BLaER1 treated with 17β-estradiol and CSF1 and Interleukin-3, amounts not matched to agents 10 nM and 100 nM (cell line): ENCODE results near the gene MAGEB1.
A peak's percentile ranks its signal among the peaks of the same experiment; 100 is the strongest.

ENCODE experiments used
- H3K27ac ChIP-seq, 11 experiments: shearing (Covaris generic); formaldehyde crosslinking; 2 replicates each; pipeline ENCODE4 v1.8.1; 2022
- H3K27me3 ChIP-seq, 11 experiments: shearing (Covaris generic); formaldehyde crosslinking; 2 replicates each; pipeline ENCODE4 v1.8.1; 2022
- H3K36me3 ChIP-seq, 11 experiments: shearing (Covaris generic); formaldehyde crosslinking; 2 replicates each; pipeline ENCODE4 v1.8.1; 2022
- H3K4me1 ChIP-seq, 10 experiments: shearing (Covaris generic); formaldehyde crosslinking; 2 replicates each; pipeline ENCODE4 v1.8.1; 2022
- H3K4me2 ChIP-seq, 11 experiments: shearing (Covaris generic); formaldehyde crosslinking; 2 replicates each; pipeline ENCODE4 v1.8.1; 2022
- H3K4me3 ChIP-seq, 10 experiments: shearing (Covaris generic); formaldehyde crosslinking; 2 replicates each; pipeline ENCODE4 v1.8.1; 2022
- H3K9ac ChIP-seq, 11 experiments: shearing (Covaris generic); formaldehyde crosslinking; 2 replicates each; pipeline ENCODE4 v1.8.1; 2022
- H3K9me3 ChIP-seq, 11 experiments: shearing (Covaris generic); formaldehyde crosslinking; replicated peaks in 1 of 11; 2 replicates each; pipeline ENCODE4 v1.8.1; 2022
- H4K20me1 ChIP-seq, 11 experiments: shearing (Covaris generic); formaldehyde crosslinking; 2 replicates each; pipeline ENCODE4 v1.8.1; 2022
- Cebpa-rat ChIP-seq, 11 experiments: shearing (Covaris generic); IDR thresholded peaks; 2 replicates each; pipeline ENCODE4 v1.8.1; 2022

The MAGEB1 gene

GRCh38 chrX:30241724-30242415 lies 5.1 kb upstream of the MAGEB1 start, which contains the start of gene MAGEB4:
TSS of gene MAGEB4 (plus strand) at chrX:30242000. CDS start at chrX:30242136, 136 bp downstream.
- Histone ChIP-seq H3K4me3 (no peak within 1 kb of the TSS), H3K9ac (no peak within 1 kb of the TSS), H3K4me1 (no peaks in the 10 kb centered on the region), H4K20me1 (no peaks in the 10 kb centered on the region), H3K27me3 (no peaks in the 10 kb centered on the region), H3K27ac (no peak within 1 kb of the TSS), H3K4me2 (no peak within 1 kb of the TSS), H3K36me3 (no peaks in the 10 kb centered on the region), H3K9me3 (peaks cover 0 to 4% (median 3%) of the 10 kb centered on the region in 11 experiments; a peak in 11 of 22 replicates)
- TF ChIP-seq Cebpa-rat (IDR thresholded peaks at IDR 0.05) = 0 out of 22 replicates have a peak, but pooled peaks of 1 of the 11 experiments have one; percentile 17

DNA sequence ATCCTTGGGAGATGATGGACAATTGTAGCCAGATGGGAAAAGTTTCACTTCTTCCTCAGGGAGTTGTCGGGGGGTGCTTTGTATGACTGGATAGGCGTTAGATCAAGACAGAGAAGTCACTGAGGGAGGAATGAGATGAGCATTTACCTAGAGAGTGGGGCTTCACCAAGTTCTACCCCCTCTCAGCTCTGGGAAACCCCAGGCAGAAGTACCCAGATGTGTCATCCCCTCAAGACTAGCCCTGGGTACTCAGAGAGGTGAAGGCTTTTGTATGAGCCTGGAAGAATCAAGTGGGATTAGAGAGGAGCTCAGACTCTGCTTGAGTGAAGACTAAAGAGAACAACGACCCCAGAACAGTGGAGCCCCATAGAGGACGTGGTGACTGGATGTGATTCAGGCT lies 1.9 kb downstream of the MAGEB1 start:
- Histone ChIP-seq H3K9ac (no peak overlapping the region), H3K4me1 (no peaks in the 10 kb centered on the region), H3K9me3 (peaks cover 0 to 15% (median 10%) of the 10 kb centered on the region in 11 experiments; a peak in 14 of 22 replicates), H4K20me1 (no peaks in the 10 kb centered on the region), H3K36me3 (no peaks in the 10 kb centered on the region), H3K27me3 (no peaks in the 10 kb centered on the region), H3K27ac (no peak overlapping the region), H3K4me2 (no peak overlapping the region), H3K4me3 (no peak overlapping the region)
- TF ChIP-seq Cebpa-rat (IDR thresholded peaks at IDR 0.05) = no peak

- Histone ChIP-seq H4K20me1 (no peaks in the 10 kb centered on the region), H3K9ac (no peak overlapping the region), H3K4me2 (no peak overlapping the region), H3K4me1 (no peaks in the 10 kb centered on the region), H3K36me3 (no peaks in the 10 kb centered on the region), H3K27me3 (no peaks in the 10 kb centered on the region), H3K27ac (no peak overlapping the region), H3K9me3 (peaks cover 0 to 24% (median 20%) of the 10 kb centered on the region in 11 experiments; a peak in 16 of 22 replicates), H3K4me3 (no peak overlapping the region)
- no peak for TF ChIP-seq Cebpa-rat (IDR thresholded peaks at IDR 0.05)
These were observed 6.3 kb downstream of the MAGEB1 start for GRCh38 chrX:30253257-30253656.

DNA sequence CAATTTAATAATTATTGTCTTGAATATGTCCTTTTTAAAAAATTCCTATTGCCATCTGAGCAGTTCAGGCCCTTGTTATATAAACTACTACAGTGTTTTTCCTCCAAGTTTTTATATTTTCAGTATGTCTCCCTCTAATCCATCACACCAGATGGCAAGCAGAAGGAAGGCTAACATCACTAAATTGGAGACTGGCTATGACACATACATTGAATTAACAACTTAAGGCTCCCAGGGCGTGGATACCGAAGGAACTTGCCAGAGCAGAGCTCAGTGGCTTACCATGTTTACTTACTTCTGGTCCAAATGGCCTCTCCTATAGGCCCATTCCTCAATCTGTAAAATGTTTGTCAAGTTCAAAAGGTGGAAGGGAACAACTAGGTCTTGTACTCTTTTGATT lies 13.0 kb downstream of the MAGEB1 start:
- Histone ChIP-seq H4K20me1 (no peaks in the 10 kb centered on the region), H3K9me3 (peaks cover 0 to 21% (median 16%) of the 10 kb centered on the region in 11 experiments; a peak in 16 of 22 replicates), H3K36me3 (no peaks in the 10 kb centered on the region), H3K4me1 (no peaks in the 10 kb centered on the region), H3K4me3 (no peak overlapping the region), H3K9ac (no peak overlapping the region), H3K4me2 (no peak overlapping the region), H3K27ac (no peak overlapping the region), H3K27me3 (no peaks in the 10 kb centered on the region)
- TF ChIP-seq Cebpa-rat (IDR thresholded peaks at IDR 0.05) = no peak

- Histone ChIP-seq H3K4me1 (no peaks in the 10 kb centered on the region), H3K36me3 (no peaks in the 10 kb centered on the region), H4K20me1 (no peaks in the 10 kb centered on the region), H3K27me3 (no peaks in the 10 kb centered on the region), H3K9ac (no peak overlapping the region), H3K4me3 (no peak overlapping the region), H3K27ac (no peak overlapping the region), H3K4me2 (no peak overlapping the region), H3K9me3 (peaks cover 0 to 10% (median 7%) of the 10 kb centered on the region in 11 experiments; a peak in 8 of 22 replicates)
- no peak for TF ChIP-seq Cebpa-rat (IDR thresholded peaks at IDR 0.05)
These were observed 14.1 kb downstream of the MAGEB1 start for GRCh38 chrX:30261012-30261411.

GRCh38 chrX:30262763-30263162 lies 15.8 kb downstream of the MAGEB1 start:
- no peaks in the 10 kb centered on the region for H3K36me3 ChIP-seq
- H3K4me2 ChIP-seq = no peak overlapping the region
- no peaks in the 10 kb centered on the region for H3K9me3 ChIP-seq
- no peak overlapping the region for H3K27ac ChIP-seq
- no peaks in the 10 kb centered on the region for H3K4me1 ChIP-seq
- TF ChIP-seq Cebpa-rat (IDR thresholded peaks at IDR 0.05) = no peak
- no peaks in the 10 kb centered on the region for H4K20me1 ChIP-seq
- no peaks in the 10 kb centered on the region for H3K27me3 ChIP-seq
- H3K9ac ChIP-seq = no peak overlapping the region
- H3K4me3 ChIP-seq = no peak overlapping the region

DNA sequence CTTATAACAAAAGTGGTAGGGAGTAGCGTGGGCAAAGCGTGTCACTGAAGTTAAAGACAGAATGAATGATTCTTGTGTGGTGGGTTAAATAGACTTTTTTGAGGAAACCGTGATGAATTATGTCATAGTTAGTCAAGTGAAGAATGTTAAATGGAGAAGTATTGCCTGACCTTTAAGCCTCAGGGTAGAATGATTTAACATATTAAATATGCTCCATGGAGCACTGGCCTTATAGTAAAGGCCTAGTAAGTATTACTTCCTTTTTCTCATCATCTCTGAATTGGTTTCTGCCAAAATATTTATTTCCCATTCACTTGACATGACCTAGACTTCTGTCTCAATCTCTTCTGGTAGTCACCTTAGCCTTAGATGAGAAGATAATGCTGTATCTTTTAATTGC lies 23.7 kb downstream of the MAGEB1 start:
- peaks cover 0 to 8% (median 0%) of the 10 kb centered on the region in 11 experiments; a peak in 5 of 22 replicates for H3K9me3 ChIP-seq
- no peak overlapping the region for H3K9ac ChIP-seq
- no peaks in the 10 kb centered on the region for H3K36me3 ChIP-seq
- H3K4me2 ChIP-seq = no peak overlapping the region
- no peak overlapping the region for H3K4me3 ChIP-seq
- no peaks in the 10 kb centered on the region for H3K4me1 ChIP-seq
- H4K20me1 ChIP-seq = no peaks in the 10 kb centered on the region
- TF ChIP-seq Cebpa-rat (IDR thresholded peaks at IDR 0.05) = no peak
- H3K27ac ChIP-seq = no peak overlapping the region
- H3K27me3 ChIP-seq = no peaks in the 10 kb centered on the region

DNA sequence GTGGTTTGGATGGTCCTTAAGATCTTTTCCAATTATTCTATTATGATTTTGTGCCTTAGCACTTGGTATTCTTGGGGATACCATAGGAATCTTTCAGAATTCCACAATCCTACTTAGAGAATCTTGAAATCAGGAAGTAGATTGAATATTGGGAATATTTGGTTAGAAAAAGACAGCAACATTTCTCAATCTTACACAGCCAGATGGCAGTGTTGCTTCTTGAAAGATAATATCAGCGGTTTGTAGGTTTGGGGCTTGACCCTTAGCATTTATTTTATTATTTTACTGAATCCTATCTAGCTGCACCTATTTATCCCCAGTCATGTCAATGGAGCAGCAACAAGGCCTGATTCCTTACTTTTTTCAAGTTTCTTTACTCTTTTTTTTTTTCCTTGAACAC lies 28.6 kb downstream of the MAGEB1 start:
- H3K4me2 ChIP-seq = no peak overlapping the region
- H3K4me1 ChIP-seq = 0 out of 20 replicates have a peak, but pooled peaks cover 0 to 3% (median 0%) of the 10 kb centered on the region in 10 experiments
- no peaks in the 10 kb centered on the region for H3K27me3 ChIP-seq
- TF ChIP-seq Cebpa-rat (IDR thresholded peaks at IDR 0.05) = no peak
- no peak overlapping the region for H3K4me3 ChIP-seq
- H4K20me1 ChIP-seq = no peaks in the 10 kb centered on the region
- H3K36me3 ChIP-seq = no peaks in the 10 kb centered on the region
- peaks cover 0 to 8% (median 0%) of the 10 kb centered on the region in 11 experiments; a peak in 5 of 22 replicates for H3K9me3 ChIP-seq
- H3K9ac ChIP-seq = no peak overlapping the region
- H3K27ac ChIP-seq = no peak overlapping the region

- Histone ChIP-seq H3K36me3 (no peaks in the 10 kb centered on the region), H3K4me3 (no peak overlapping the region), H3K27me3 (no peaks in the 10 kb centered on the region), H3K9ac (no peak overlapping the region), H3K27ac (no peak overlapping the region), H3K9me3 (peaks cover 0 to under 1% (median 0%) of the 10 kb centered on the region in 11 experiments; a peak in 1 of 22 replicates), H3K4me1 (peaks cover 0 to 12% (median 1%) of the 10 kb centered on the region in 10 experiments; a peak in 8 of 20 replicates), H4K20me1 (no peaks in the 10 kb centered on the region), H3K4me2 (no peak overlapping the region; a peak in 1 of 22 replicates)
- no peak for TF ChIP-seq Cebpa-rat (IDR thresholded peaks at IDR 0.05)
These were observed 31.4 kb downstream of the MAGEB1 start for GRCh38 chrX:30278365-30278764.

DNA sequence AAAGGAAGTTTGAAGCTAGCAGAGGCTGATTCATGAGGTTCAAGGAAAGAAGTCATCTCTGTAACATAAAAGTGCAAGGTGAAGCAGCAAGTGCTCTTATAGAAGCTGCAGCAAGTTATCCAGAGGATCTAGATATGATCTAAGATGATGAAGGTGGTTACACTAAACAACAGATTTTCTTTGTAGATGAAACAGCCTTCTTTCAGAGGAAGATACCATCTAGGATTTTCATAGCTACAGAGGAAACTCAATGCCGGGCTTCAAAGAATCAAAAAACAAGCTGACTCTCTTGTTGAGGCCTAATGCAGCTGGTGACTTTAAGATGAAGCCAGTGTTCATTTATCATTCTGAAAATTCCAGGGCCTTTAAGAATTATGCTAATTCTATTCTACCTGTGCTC lies 33.5 kb downstream of the MAGEB1 start:
- Histone ChIP-seq H4K20me1 (no peaks in the 10 kb centered on the region), H3K4me3 (no peak overlapping the region), H3K9ac (no peak overlapping the region), H3K4me2 (no peak overlapping the region), H3K27me3 (no peaks in the 10 kb centered on the region), H3K27ac (no peak overlapping the region), H3K4me1 (peaks cover 0 to 22% (median 7%) of the 10 kb centered on the region in 10 experiments; a peak in 10 of 20 replicates), H3K36me3 (no peaks in the 10 kb centered on the region), H3K9me3 (no peaks in the 10 kb centered on the region)
- TF ChIP-seq Cebpa-rat (IDR thresholded peaks at IDR 0.05) = no peak
